H1 (cell line): ENCODE results near the gene USH2A. TPM values are rescaled to one million over a fixed set of nuclear protein-coding genes. Genes with fewer than 3 reads are reported as not detected.

Experiments
- BACH1 ChIP-seq: IDR thresholded peaks from 2 replicates; pipeline ENCODE4 v1.6.1; 2012; ENCODE audit warnings: low read length, improper control_type of control experiment
- PHF8 ChIP-seq: fragments of 200-600 bp; sonication (generic); conservative IDR thresholded peaks from 2 replicates; pipeline ENCODE4 v1.7.1; 2012; ENCODE audit warnings: low read depth, mild to moderate bottlenecking, inconsistent platforms, low read length, moderate library complexity
- POU5F1 ChIP-seq: IDR thresholded peaks from 2 replicates; pipeline ENCODE4 v1.6.1; 2011; ENCODE audit warnings: low read depth, mild to moderate bottlenecking, low read length, moderate library complexity
- SP2 ChIP-seq: IDR thresholded peaks from 2 replicates; pipeline ENCODE4 v1.6.1; 2012; ENCODE audit warnings: mild to moderate bottlenecking, low read length, inconsistent platforms
- polyA plus RNA-seq, 7 experiments: library from polyadenylated mRNA; depleted of rRNA in 3 of 7; stranded (reverse) in 5 of 7; unstranded in 2 of 7; fragments of >200 nt in 5 of 7; fragments of 200-250 nt in 2 of 7; gene quantifications; 1 replicate in 5 of 7; 2 replicates in 1 of 7; 4 replicates in 1 of 7; pipeline versions ENCODE4 v1.2.1 to v1.2.3, GENCODE V29; 2011 to 2013; ENCODE audit warnings: missing spikeins in 2 of 7, mixed read lengths in 2 of 7
- total RNA-seq: library from RNA; stranded (reverse); fragmentation: NEBNext Ultra II Directional; extraction: Animal tissue kit (Norgen Biotek cat#: 25700); gene quantifications from 2 replicates; pipeline ENCODE4 v1.2.1, GENCODE V29; 2021

Gene USH2A
- total and polyA plus RNA-seq, 2 of the 8 experiments (the other 6 are each of a cell fraction or from before 2014, with no cell fraction given), result 0.02 to 0.17 TPM

DNA sequence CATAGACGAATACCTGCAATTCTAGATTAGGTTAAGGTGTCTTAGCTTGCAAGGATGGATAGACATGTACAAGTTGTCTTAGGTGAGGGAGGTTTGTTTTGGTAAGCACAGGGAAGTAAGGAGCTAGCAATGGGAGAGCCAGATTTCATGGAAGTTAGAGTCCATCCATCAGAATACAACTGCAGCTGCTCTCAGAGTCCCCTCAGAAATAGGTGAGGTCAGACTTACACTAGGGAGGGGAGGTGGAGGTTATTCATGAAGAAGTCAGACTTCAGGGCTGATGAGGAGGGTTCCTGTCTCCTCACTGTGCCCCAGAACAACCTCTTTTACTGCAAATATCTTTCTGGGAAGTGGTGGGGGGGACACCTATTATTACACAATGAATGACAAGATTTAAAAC, 770.9 kb downstream of the USH2A start (continued):
- TF ChIP-seq BACH1 (no peak), POU5F1 (no peak), SP2 (no peak), PHF8 (no peak)
